WTC11 (cell line): Measurements from ENCODE around the gene PCDH19. TPM values are rescaled to one million over a fixed set of nuclear protein-coding genes. Genes with fewer than 3 reads are reported as not detected.

Experiments
- ATAC-seq: fragments of 200-7000 bp; cut with Tn5 transposase; 2 replicates; pipeline ENCODE4 v1.10.0; 2021; ENCODE audit warnings: mild to moderate bottlenecking, moderate library complexity
- CTCF ChIA-PET: fragments of 300-600 bp; sonication (Branson Sonifier 250); formaldehyde crosslinking; loops from one replicate; lab custom pipeline; 2021; ENCODE audit warnings: antibody characterized with exemption; lab: Charles Lee
- POLR2A ChIA-PET: fragments of 350-600 bp; sonication (Branson Sonifier 250); formaldehyde crosslinking; loops from one replicate; lab custom pipeline; 2021; ENCODE audit warnings: antibody characterized with exemption; lab: Charles Lee
- DNase-seq: peaks from one replicate; pipeline ENCODE4 v3.0.0; 2021; ENCODE audit warnings: low spot score
- H3K27ac Mint-ChIP-seq: 2 replicates; pipeline ENCODE4 v1.8.0; 2021; ENCODE audit warnings: mixed read lengths
- H3K27me3 Mint-ChIP-seq: 2 replicates; pipeline ENCODE4 v1.8.0; 2021; ENCODE audit warnings: low read depth, mild to moderate bottlenecking, moderate library complexity, mixed read lengths
- H3K36me3 Mint-ChIP-seq: 2 replicates; pipeline ENCODE4 v1.8.0; 2021; ENCODE audit warnings: mixed read lengths
- H3K4me1 Mint-ChIP-seq: 2 replicates; pipeline ENCODE4 v1.8.0; 2022; ENCODE audit warnings: mixed read lengths
- H3K4me3 Mint-ChIP-seq: 2 replicates; pipeline ENCODE4 v1.8.0; 2021; ENCODE audit warnings: mild to moderate bottlenecking, moderate library complexity, mixed read lengths
- H3K9me3 Mint-ChIP-seq: 2 replicates; pipeline ENCODE4 v1.8.0; 2021; ENCODE audit warnings: mixed read lengths
- ATF2 ChIP-seq: sonication (generic); formaldehyde crosslinking; IDR thresholded peaks from 2 replicates; pipeline ENCODE4 v1.8.1; 2022; ENCODE audit warnings: low read depth, missing genetic modification reagents, borderline replicate concordance
- ATF3 ChIP-seq: sonication (generic); formaldehyde crosslinking; conservative IDR thresholded peaks from 2 replicates; pipeline ENCODE4 v1.8.1; 2022; ENCODE audit warnings: mild to moderate bottlenecking, missing genetic modification reagents
- CBFB ChIP-seq: sonication (generic); formaldehyde crosslinking; IDR thresholded peaks from 2 replicates; pipeline ENCODE4 v1.8.1; 2022; ENCODE audit warnings: mild to moderate bottlenecking, low read depth, missing genetic modification reagents
- CTCF ChIP-seq: fragments of 200-600 bp; IDR thresholded peaks from 2 replicates; pipeline ENCODE4 v1.8.0; 2022; ENCODE audit warnings: antibody characterized with exemption
- ETV6 ChIP-seq: sonication (generic); formaldehyde crosslinking; IDR thresholded peaks from 2 replicates; pipeline ENCODE4 v1.8.1; 2022; ENCODE audit warnings: mild to moderate bottlenecking, missing genetic modification reagents
- FOXJ3 ChIP-seq: sonication (generic); formaldehyde crosslinking; IDR thresholded peaks from 2 replicates; pipeline ENCODE4 v1.9.0; 2021; ENCODE audit warnings: missing genetic modification reagents, mild to moderate bottlenecking, borderline replicate concordance
- FOXP1 ChIP-seq: sonication (generic); formaldehyde crosslinking; IDR thresholded peaks from 2 replicates; pipeline ENCODE4 v1.8.0; 2022; ENCODE audit warnings: missing genetic modification reagents, mild to moderate bottlenecking, moderate library complexity, borderline replicate concordance
- IRF1 ChIP-seq: sonication (generic); formaldehyde crosslinking; IDR thresholded peaks from 2 replicates; pipeline ENCODE4 v1.8.0; 2023; ENCODE audit warnings: missing genetic modification reagents
- JUN ChIP-seq: sonication (generic); formaldehyde crosslinking; IDR thresholded peaks from 2 replicates; pipeline ENCODE4 v1.8.0; 2023; ENCODE audit warnings: mild to moderate bottlenecking, missing genetic modification reagents
- MAX ChIP-seq: sonication (generic); formaldehyde crosslinking; IDR thresholded peaks from 2 replicates; pipeline ENCODE4 v1.8.0; 2022; ENCODE audit warnings: mild to moderate bottlenecking, missing genetic modification reagents
- MYBL2 ChIP-seq: sonication (generic); formaldehyde crosslinking; IDR thresholded peaks from 2 replicates; pipeline ENCODE4 v1.8.1; 2023; ENCODE audit warnings: mild to moderate bottlenecking, moderate library complexity, missing genetic modification reagents
- PRRX2 ChIP-seq: fragments of 250-450 bp; sonication (Bioruptor Pico); IDR thresholded peaks from 2 replicates; pipeline ENCODE4 v1.8.0; 2021; ENCODE audit warnings: mild to moderate bottlenecking
- SP1 ChIP-seq: sonication (generic); formaldehyde crosslinking; conservative IDR thresholded peaks from 2 replicates; pipeline ENCODE4 v1.8.1; 2022; ENCODE audit warnings: missing genetic modification reagents
- TEAD1 ChIP-seq: sonication (generic); formaldehyde crosslinking; IDR thresholded peaks from 2 replicates; pipeline ENCODE4 v1.8.0; 2022; ENCODE audit warnings: mild to moderate bottlenecking, missing genetic modification reagents
- USF2 ChIP-seq: sonication (generic); formaldehyde crosslinking; IDR thresholded peaks from 2 replicates; pipeline ENCODE4 v1.8.1; 2023; ENCODE audit warnings: mild to moderate bottlenecking, missing genetic modification reagents, moderate library complexity
- ZBTB43 ChIP-seq: sonication (generic); formaldehyde crosslinking; IDR thresholded peaks from 2 replicates; pipeline ENCODE4 v1.8.1; 2023; ENCODE audit warnings: mild to moderate bottlenecking, missing genetic modification reagents
- ZNF138 ChIP-seq: sonication (generic); formaldehyde crosslinking; conservative IDR thresholded peaks from 2 replicates; pipeline ENCODE4 v1.8.1; 2022; ENCODE audit warnings: mild to moderate bottlenecking, moderate library complexity, missing genetic modification reagents
- ZNF416 ChIP-seq: fragments of 250-450 bp; sonication (Bioruptor Pico); IDR thresholded peaks from 2 replicates; pipeline ENCODE4 v1.9.0; 2021; ENCODE audit warnings: mild to moderate bottlenecking, inconsistent platforms
- ZNF425 ChIP-seq: fragments of 250-450 bp; sonication (Bioruptor Pico); conservative IDR thresholded peaks from 2 replicates; pipeline ENCODE4 v1.9.0; 2021; ENCODE audit warnings: mild to moderate bottlenecking
- total RNA-seq: library from RNA; stranded (reverse); gene quantifications from 3 replicates; pipeline ENCODE4 v1.2.3, GENCODE V29; 2021

Gene PCDH19
- total RNA-seq, 1 experiment from 2014 or later: 1.5 TPM

- ChIA-PET POLR2A (no interaction called here), CTCF (interaction anchor here (0.8 to 2.8 kb wide), 33 partner anchors 9 to 590 kb away, joined by 3 to 15 read pairs (median 4); partner anchors contain the start of genes PCDH19 and TSPAN6)
- Mint-ChIP-seq H3K27me3 (peaks cover 2% of the 10 kb centered on the region; the same call in 1 of the 2 replicates), H3K4me1 (peaks cover 16% of the 10 kb centered on the region), H3K36me3 (peaks cover 5% of the 10 kb centered on the region), H3K9me3 (peaks cover 20% of the 10 kb centered on the region), H3K27ac (no peak overlapping the region), H3K4me3 (peak overlapping the region; percentile 64)
- TF ChIP-seq TEAD1 (no peak), FOXP1 (no peak), CTCF (peak; percentile 68)
- ATAC-seq (peak; percentile 93), DNase-seq (peak; percentile 53)
Observed at GRCh38 chrX:100447655-100448397, 37.8 kb upstream of the PCDH19 start.

- no peak overlapping the region for H3K27ac Mint-ChIP-seq
- 0 out of 2 replicates have a peak, but pooled peaks cover 1% of the 10 kb centered on the region for H3K4me1 Mint-ChIP-seq
- no peak for DNase-seq
- H3K9me3 Mint-ChIP-seq: no peaks in the 10 kb centered on the region
- CTCF ChIA-PET: no interaction called here
- H3K4me3 Mint-ChIP-seq: no peak overlapping the region
- no peaks in the 10 kb centered on the region for H3K36me3 Mint-ChIP-seq
- ATAC-seq: no peak
- no peaks in the 10 kb centered on the region for H3K27me3 Mint-ChIP-seq
- POLR2A ChIA-PET: no interaction called here
- no peak for TF ChIP-seq JUN (CRISPR knock-in tag)
- no peak for TF ChIP-seq ZBTB43 (CRISPR knock-in tag)
- TF ChIP-seq IRF1 (CRISPR knock-in tag): no peak
- TF ChIP-seq CBFB (CRISPR knock-in tag): no peak
- TF ChIP-seq FOXJ3 (CRISPR knock-in tag): no peak
- TF ChIP-seq SP1 (CRISPR knock-in tag): no peak
- TF ChIP-seq ATF2 (CRISPR knock-in tag): no peak
- no peak for TF ChIP-seq CTCF
- TF ChIP-seq MYBL2 (CRISPR knock-in tag): no peak
- TF ChIP-seq ETV6: no peak
- TF ChIP-seq ATF3 (CRISPR knock-in tag): no peak
- TF ChIP-seq ZNF425: no peak
- no peak for TF ChIP-seq PRRX2 (CRISPR knock-in tag)
- no peak for TF ChIP-seq ZNF416 (CRISPR knock-in tag)
- TF ChIP-seq ZNF138 (CRISPR knock-in tag): no peak
- no peak for TF ChIP-seq MAX (CRISPR knock-in tag)
- no peak for TF ChIP-seq USF2 (CRISPR knock-in tag)
Observed at GRCh38 chrX:100445593-100445992, 35.5 kb upstream of the PCDH19 start.
